Measurements from ENCODE around the gene DCDC1.

- TF ChIP-seq CTCF (IDR thresholded peaks at IDR 0.05) = no peak
- no peak for TF ChIP-seq POLR2A (IDR thresholded peaks at IDR 0.05)
Observed at GRCh38 chr11:30902929-30903328, 466.6 kb downstream of the DCDC1 start.

Measured in uterus (tissue), 2 donors.